GM12801 (cell line): ENCODE measurements around the gene C1orf52.
A peak's percentile ranks its signal among the peaks of the same experiment; 100 is the strongest.

ENCODE experiments used
- TF ChIP-seq, protein P1 (sequence below): IDR thresholded peaks from one replicate; pipeline ENCODE4 v1.5.1; 2011; ENCODE audit warnings: control low read depth; ENCODE audit not compliant: insufficient read length; ENCODE audit errors: extremely low read depth

The C1orf52 gene

DNA sequence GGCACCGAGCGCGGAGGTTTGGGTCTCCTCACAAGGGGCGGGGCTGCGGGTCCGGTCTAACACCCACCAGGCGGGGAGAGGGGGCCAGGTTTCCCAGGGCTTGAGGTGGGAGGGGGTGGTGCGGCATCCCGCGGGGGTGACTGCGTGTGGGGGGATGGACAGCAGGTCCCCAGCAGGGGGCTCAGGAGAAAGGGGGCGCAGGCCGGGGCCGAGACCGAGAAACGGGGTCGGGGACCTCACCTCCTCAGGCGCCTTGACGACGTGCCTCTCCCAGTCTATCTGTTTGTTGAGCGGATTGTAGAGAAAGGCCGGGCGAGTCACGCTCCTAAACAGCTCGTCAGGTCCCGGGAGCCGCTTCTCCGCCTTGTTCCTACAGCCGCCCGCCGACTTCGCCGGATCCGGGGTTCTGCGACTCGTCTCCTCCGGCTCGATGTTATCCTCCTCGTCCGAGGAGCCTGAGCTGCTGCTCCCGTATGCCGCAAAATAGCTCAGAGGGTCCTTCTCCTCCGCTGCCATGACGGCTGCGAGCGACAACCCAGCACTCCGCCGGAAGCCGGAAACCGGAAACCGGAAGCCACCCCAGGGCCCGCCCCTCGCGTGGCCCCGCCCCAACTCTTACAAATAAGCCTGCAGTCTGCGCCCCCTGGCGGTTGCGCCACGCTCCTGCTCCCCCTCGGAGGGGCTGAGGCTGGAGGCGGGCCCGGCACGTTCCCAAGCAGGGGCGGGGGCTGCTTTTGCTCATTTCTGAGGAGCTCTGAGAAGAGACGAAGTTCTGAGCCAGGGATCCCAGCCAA is at the start of gene C1orf52:
C1orf52 (minus strand) TSS at position 545 of the 794 bp plus-strand sequence; CDS start at position 516, 29 bp downstream.
- TF ChIP-seq, protein P1, sequence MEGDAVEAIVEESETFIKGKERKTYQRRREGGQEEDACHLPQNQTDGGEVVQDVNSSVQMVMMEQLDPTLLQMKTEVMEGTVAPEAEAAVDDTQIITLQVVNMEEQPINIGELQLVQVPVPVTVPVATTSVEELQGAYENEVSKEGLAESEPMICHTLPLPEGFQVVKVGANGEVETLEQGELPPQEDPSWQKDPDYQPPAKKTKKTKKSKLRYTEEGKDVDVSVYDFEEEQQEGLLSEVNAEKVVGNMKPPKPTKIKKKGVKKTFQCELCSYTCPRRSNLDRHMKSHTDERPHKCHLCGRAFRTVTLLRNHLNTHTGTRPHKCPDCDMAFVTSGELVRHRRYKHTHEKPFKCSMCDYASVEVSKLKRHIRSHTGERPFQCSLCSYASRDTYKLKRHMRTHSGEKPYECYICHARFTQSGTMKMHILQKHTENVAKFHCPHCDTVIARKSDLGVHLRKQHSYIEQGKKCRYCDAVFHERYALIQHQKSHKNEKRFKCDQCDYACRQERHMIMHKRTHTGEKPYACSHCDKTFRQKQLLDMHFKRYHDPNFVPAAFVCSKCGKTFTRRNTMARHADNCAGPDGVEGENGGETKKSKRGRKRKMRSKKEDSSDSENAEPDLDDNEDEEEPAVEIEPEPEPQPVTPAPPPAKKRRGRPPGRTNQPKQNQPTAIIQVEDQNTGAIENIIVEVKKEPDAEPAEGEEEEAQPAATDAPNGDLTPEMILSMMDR = no peak

DNA sequence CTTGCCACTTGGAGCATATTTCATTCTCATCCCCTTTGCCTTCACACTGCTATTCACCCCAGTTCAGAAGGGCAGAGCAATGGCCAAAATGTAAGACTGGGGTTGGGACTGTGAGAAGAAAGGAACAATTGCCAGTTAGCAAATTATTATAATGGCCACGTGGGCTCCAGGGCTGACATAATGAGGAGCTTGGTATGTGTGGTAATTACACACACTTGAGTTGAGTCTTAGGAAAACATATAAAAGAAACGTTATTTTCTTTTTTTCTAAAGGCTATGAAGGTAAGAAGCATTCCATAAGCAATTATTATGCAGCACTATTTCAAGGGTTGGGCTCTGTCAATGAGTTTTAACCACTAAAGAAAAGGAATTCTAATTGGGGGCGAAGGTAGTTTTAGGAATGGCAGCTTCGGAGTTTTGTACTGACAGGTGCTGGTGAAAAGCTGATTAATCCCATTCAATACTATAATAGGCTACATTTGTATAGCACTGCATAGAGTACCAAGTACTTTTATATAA is 49.4 kb upstream of the C1orf52 start:
- TF ChIP-seq, protein P1 = no peak

DNA sequence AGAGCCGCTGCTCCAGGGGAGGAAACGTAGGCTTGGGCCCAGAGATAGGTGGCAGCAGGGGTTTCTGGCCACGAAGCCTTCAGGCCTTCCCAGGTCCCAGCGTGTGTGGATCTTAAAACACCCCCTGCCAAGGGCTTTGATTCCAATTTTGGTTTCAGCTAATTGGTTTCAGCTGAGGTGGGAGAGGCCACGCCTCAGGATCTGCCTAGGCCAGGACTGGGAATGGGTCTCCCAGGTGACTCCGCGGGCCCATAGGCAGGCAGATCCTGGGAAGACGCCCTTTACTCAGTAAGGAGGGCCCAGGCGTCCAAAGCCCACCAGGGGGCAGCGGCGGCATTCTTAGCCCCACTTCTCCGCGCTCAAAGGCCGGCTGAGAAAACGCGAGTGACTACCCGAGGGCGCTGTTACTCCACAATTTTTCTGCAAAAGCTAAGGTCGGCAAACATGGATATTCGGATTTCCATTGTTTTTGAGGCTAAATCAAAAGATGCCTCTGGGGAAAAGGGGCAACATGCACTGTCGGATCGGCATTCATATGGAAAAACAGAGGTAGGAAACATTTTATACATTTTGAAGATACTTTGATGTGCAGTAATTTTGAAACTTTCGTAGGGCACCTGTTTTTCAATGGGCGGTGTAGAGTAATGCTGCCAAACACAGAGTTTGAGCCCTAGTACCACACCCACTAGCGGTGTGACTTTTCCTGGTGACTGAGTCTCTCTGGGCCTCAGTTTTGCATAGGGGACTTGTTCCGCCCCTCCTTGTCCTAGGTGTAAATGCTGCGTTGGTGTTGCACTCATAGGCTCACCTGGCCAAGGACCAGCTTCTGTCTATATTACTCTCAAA is 48.7 kb upstream of the C1orf52 start:
- TF ChIP-seq, protein P1 = peak; percentile 45

DNA sequence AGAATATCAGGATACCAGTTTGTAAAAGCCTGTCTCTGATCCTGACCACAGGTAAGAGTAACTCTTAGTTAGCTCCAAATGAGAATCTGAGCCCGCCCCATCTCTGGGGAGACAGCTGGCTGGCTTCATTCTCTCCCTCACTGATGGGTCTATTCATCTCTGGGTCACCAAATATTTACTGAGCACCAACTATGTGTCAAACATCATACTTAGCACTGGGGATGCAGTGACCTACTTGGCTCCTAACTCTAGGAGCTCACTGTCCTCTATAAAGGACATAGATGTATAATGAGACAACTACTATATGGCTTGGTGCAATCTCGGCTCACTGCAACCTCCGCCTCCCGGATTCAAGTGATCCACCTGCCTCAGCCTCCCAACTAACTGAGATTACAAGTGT is 46.8 kb upstream of the C1orf52 start:
- TF ChIP-seq, protein P1 = no peak

DNA sequence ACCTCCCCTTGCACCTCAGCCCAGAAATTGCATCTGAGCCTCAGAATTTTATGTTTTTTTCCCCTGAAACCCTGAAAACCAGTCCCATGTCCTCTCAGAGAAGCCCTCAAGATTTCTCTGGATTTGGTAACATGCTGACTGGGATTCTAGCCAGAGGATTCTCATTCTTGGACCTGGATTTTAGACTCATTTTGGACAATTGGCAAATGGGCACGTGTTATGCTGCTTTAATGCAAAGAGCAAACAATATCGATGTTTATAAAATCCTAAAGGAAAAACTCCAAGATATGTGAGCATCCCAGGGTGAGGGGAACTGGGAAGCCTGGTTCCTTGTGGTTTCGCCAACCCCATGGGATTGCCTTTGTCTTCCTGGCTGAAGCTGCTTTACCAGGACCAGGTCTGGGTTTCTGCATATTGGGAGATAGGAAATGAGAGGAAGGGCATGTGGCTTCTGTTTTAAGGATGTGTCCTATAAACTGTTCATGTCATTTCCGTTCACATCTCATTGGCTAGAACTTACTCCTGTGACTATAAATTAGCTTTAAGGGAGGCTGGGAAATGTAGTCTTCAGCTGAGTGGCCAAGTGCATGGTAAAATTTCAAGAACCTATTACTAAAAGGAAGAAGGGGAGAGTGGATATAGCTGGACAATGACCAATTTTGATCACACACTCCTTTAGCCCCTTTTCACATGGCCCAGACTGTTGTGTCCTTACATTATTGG is 44.1 kb upstream of the C1orf52 start:
- TF ChIP-seq, protein P1 = no peak

DNA sequence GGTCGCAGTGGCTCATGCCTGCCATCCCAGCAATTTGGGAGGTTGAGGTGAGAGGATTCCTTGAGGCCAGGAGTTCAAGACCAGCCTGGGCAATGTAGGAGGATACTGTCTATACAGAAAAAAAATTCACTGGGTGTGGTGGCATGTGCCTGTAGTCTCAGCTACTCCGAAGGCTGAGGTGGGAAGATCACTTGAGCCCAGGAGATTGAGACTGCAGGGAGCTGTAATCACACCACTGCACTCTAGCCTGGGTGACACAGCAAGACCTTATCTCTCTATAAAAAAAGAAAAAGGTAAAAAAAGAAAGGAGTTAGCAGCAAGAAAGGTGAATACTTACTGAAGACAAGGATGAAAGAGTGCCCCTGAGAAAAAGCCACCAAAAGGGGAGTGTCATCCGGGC is 40.7 kb upstream of the C1orf52 start:
- TF ChIP-seq, protein P1 = no peak
